HPDE6-E6E7 (cell line): ENCODE results near the gene RAB38.

Source experiments
- DNase-seq: peaks from one replicate; pipeline ENCODE4 v3.0.0; 2011; ENCODE audit warnings: missing footprints; ENCODE audit errors: extremely low spot score

The RAB38 gene

DNA sequence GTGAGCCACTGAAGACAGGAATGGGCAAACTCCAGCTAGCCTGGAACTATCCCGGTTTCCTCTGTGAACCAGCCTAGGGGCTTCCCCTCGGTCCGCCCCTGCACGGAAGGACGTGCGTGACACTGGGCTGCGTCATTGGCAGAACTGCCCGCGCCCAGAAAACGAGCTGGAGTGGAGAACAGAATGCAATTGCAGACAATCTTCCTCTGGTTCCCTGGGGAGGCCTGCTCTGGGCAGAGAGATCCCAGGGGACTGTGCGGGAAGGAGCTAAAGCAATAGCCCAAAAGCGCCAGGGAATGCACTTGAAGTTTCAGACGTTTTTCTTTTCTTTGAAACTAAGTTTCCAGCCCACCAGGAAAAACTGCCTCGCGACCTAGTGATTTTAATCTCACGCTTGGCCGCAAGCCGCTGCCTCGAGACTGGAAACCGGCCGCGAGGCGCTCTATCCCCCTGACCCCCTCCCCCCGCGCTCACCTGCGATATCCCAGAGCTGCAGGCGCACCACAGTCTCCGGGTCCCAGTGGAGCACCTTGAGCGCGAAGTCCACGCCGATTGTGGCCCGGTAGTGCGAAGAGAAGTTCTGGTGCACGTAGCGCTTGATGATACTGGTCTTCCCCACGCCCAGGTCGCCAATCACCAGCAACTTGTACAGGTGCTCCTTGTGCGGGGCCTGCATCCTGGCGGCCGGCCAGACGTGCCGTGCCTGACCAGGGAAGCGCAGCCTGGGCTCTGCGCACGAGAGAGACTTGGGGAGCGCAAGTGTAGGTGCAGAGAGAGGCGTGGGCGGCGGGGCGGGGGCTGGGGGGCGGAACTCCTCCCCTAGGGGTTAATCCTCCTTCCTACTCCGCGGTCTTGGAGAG is at the start of gene RAB38:
RAB38 (minus strand) TSS at position 735 of the 860 bp plus-strand sequence; CDS start at position 676, 59 bp downstream.
- DNase-seq, result peak; percentile 53

DNA sequence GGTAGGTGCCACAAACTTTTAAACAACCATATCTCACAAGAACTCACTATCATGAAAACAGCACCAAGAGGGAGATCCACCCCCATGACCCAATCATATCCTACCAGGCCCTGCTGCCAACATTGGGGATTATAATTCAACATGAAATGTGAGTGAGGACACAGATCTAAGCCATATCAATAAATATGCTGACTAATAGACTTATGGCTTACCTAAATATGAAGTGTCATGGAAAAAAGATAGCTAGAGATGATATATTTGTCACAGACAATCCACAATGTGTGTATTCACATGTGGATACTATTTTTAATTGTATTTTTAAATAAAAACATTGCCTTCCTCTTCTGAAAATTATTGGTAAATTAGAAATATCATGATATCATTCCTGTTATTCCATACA is 38.2 kb upstream of the RAB38 start:
- no peak for DNase-seq

DNA sequence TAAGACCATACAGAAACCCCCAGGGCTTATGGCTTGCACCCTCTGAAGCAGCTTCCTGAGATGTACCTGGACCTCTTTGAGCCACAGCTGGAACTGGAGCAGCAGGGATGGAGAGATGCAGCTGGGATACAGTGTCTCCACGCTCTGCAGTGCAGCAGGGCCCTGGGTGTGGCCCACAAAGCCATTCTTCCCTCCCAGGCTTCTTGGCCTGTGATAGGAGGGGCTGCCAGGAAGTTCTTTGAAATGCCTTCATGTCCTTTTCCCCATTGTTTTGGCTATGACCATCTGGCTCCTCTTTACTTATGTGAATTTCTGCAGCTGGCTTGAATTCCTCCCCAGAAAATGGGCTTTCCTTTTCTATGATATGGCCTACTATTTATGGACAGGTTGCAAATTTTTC is 37.1 kb upstream of the RAB38 start:
- DNase-seq, result no peak

DNA sequence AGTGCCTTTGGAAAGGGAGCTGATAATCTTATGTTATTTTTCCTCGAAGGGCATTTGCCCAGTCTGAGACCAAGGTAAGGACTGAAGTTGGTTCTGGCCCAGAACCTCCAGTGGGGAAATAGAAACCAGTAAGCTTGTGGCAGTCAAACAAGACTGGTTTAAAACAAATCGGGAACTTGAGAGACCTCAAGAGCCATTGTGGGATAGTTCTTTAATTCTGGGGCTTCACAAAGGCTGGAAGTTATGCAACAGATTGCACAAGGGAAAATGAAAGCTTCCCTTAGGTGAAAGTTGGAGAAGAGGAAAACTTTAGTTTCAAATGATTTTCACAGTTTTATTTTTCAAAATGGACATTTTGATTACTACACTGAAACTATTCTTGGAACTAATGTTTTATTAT is 33.5 kb upstream of the RAB38 start:
- DNase-seq, result no peak

DNA sequence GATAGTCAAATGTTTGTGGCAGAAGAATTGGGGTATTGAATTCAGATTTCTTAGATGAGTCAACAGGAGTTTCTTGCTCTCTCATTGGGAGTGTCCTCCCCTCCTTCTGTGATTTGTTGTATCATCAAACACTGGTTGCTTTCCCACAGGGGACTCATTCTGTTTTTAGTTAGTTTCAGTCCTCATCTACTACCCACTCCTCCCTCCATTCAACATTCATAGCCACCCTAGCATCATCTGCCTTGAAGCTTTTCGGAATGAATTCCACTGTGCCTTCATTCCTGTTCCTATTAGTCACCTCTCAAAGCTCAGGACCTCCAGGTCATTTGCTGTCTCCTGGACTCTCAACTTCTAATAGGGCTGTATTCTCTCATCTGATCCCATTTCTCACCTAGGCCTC is 31.5 kb upstream of the RAB38 start:
- DNase-seq, result no peak

DNA sequence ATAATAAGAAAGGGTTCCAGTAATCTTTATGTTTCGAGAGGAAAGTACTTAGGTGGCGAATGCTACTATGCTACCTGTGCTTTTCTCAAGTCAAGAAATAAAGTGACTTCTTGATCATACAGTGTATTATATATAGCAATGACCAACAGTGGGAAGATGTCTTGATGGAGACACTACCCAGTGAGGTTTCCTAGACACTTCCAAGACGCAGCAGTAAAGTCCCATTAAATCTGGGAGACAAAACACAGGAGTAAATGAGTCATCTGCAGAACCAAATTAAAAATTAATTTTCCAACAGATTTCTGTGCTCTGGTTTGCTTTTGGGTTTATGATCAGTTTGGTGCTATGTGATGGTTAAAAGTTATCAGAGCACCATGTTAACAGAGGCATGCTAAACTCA is 29.1 kb upstream of the RAB38 start:
- DNase-seq, result no peak

DNA sequence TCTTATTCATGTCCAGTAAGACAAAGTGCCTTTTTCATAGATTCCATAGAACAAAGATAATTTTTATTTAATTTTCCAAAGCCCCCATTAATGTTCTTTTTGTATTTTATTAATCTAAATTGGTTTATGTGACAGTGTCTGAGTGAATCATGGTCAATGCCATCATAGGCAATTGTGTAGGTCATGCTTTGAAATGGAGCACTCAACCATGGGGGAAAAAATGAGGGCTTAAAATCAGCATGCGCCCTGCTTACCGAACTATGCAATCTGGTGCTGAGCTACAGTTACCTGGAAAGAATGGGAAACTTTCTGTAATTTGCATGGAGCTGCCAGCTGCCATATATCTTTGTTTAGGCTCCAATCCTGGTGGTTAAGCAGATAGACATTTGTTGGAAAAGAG is 28.4 kb upstream of the RAB38 start:
- DNase-seq, result no peak

DNA sequence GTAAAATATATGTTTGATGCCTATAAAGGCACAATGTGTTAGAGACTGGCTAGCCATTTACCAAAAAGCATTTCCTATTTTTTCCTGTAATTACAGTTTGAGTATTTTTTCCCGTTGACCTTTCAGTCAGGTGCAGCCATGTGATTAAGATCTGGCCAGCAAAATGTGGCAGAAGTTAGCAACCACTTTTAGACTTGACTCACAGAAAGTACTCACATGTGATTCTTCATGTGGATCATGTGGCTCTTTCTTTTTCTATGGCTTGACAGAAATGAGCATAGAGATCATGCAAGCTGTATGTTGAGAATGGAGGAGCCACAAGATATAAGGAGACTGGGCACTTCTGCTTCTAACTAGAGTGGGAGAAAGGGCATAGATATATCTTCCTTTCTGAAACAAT is 27.3 kb upstream of the RAB38 start:
- DNase-seq, result no peak

DNA sequence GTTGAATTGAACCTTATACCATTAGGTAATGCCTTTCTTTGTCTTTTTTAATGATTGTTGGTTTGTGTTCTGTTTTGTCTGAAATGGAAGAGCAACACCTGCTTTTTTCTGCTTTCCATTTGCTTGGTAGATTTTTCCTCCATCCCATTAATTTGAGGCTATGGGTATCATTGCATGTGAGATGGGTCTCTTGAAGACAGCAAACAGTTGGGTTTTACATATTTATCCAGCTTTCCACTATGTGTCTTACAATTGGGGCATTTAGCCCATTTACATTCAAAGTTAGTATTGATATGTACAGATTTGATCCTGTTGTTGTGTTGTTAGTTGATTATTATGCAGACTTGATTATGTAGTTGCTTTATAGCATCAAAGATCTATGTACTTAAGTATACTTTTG is 21.1 kb upstream of the RAB38 start:
- DNase-seq, result no peak

DNA sequence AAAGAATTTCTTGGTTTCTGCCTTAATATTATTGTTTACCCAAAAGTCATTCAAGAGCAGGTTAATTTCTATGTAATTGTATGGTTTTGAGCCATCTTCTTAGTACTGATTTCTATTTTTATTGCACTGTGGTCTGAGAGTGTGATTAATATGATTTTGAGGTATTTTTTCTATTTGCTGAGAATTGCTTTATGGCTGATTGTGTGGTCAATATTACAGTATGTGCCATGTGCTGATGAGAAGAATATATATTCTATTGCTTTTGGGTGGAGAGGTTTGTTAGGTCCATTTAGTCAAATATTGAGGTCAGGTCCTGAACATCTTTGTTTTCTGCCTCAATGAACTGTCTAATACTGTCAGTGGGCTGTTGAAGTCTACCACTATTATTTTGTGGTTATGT is 20.7 kb upstream of the RAB38 start:
- no peak for DNase-seq

DNA sequence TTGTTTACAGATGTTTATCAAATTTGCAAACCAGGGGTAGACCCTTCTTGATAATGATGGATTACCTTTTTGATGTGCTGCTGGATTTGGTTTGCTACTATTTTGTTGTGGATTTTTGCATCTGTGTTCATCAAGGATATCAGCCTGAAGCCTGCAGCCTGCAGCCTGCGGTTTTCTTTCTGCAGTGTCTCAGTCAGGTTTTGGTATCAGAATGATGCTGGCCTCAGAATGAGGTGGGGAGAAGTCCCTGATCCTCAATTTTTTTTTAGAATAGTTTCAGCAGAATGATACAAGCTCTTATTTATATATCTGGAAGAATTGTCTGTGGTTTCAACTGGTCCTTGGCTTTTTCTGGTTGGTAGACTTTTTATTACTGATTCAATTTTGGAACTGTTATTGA is 19.7 kb upstream of the RAB38 start:
- no peak for DNase-seq

DNA sequence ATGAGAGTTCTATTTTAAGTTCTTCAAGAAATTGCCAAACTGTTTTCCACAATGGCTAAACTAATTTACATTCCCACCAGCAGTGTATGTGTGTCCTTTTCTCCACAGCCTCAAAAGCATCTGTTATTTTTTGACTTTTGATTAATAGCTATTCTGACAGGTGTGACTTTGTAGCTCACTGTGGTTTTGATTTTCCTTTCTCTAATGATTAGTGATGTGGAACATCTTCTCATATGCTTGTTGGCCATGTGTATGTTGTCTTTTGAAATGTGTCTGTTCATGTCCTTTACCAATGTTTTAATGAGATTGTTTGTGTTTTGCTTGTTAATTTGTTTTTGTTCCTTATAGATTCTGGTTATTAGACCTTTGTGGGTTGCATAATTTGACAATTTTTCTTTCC is 18.0 kb upstream of the RAB38 start:
- no peak for DNase-seq

DNA sequence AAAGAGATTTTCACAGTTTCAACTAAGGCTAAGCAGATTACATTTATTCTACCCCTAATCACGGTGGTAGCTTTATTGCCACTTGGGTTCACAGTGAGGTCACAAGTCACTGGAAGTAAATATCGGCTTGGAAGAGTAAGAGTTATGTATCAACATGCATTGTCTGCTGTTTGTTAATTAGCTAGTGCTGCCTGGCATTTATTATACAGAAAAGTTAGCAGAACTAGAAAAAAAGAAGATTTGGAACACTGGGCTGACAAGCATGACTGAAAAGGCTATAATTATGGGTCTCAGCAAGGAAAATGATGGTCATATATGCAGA is 13.7 kb upstream of the RAB38 start:
- no peak for DNase-seq

DNA sequence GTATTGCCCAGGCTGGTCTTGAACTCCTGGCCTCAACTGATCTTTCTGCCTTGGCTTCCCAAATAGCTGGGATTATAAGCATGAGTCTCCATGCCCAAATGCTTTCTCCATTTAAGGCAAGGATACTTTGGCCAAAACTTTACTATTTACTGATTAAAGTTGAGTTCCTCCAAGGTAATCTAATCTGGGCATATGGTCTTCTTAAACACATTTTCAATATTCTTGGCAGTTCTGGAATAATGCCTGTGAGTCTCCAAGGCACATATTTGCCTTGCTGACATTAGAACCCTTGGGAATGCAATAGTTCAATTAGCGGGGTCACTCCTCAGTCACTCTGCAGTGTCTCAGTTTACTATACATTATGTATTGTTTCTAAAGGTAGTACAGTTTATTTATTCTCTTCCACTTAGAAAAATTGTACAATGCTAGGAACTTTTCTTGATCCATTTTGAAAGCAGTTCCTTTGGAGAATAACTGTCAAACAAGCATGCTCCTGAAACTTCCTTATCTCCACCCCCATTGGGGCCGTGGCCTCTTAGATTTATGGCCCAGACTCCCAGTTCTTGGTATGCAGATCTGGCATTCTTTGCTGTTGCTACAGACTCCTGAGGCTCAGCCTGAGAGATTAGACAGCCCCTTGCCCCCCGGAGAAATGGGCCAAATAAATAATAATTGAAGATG is 13.1 kb upstream of the RAB38 start:
- no peak for DNase-seq

DNA sequence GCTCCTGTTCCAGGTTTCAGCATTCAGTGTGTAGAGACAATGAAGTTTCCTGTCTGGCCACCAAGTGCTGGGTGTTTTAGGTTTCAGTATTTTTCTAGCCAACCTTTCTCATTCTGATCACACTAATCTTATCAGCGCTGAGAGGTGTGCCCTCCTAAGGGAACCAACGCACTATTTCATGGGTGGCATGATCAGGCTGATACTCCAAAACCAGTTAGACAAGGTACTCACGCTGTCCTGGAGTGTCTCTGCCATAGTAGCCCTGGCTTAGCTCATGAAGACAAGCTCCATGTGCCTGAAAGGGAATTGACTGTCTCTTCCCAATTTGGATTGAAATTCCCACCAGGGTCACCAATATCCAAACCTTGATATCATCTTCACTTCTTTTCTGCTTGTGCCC is 8.0 kb upstream of the RAB38 start:
- no peak for DNase-seq

DNA sequence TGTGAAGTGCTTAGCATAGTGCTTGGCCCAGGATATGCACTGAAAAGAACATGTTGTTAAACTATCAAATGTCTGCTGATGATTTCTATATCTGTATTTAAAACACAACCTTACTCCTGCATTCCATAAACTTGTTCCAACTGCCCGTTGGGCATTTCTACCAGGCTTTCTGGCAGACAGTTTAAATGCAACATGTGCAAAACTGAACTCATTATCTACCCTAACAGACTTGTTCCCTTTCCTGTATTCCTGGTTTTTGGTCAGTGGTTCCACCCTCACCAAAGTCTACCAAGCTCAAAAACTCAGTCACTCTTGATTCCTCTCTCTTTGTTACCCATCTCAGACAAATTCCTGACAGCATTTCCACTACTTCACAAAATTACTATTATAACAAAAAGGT is 6.5 kb upstream of the RAB38 start:
- DNase-seq, result no peak

DNA sequence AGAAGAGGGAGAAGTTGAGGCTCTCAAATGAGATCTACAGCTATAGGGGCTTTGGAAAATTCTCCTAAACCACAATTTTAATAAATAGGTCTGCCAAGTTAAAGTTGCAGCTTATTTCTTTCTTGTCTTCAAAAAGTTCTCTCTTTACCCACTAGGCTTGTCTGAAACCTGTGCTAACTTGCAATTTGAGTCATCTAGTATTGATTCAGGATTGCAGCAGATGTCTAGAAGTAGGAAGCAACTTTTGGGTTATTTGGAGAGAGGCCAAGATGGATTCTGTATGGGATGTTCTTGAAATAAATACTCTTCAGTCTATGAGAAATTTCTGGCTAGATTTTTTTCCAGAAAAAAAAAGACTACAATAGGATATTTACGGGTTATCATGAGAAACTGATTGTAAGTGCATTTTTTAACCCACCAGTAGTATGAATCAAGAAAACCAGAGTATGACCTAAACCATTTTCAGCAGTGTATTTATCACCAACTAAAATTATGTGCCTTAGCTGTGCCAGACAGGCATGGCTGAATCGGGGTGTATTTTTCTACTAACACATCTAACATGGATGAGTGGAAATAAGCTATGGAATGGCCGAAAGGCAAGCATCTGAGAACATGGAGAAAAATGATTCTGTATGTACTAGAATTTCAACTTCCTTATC is 4.9 kb upstream of the RAB38 start:
- no peak for DNase-seq

DNA sequence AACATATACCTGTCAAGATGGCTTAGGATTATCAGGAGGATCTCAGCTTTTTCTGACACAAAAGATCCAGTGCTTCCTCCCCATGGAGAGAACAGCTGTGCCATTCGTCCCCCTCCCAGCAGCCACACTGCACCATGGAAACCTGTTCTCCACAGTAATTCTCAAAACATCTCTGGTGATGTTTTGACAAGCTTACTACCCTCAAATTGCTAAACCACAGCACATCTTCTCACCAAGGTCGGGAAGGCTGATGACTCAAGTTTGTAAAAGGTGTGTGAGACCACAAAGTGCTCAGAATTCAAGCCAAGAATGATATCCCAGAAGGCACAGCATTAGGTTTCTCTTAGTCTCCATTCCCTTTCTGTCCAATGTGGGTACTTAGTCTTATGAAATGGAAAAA is 3.9 kb upstream of the RAB38 start:
- no peak for DNase-seq

DNA sequence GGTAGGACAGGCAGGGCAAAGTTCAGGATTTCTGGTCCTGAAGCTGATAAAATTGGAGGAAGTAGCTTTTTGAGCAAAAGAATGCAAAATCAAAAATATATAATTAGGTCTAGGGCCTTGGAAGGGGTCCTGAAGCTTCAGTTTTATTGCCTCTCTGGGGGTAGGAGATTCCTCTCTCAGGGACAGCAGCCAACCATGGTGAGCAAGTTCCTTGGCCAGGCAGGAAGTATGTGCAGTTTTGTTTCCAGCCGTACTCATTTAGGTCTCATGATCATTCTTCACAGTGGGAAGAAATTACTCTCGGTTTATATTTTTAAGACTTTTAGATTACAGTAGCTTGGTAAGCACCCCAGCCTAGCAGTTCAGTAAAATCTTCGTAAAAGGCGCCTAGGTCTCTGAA is 2.9 kb upstream of the RAB38 start:
- no peak for DNase-seq

DNA sequence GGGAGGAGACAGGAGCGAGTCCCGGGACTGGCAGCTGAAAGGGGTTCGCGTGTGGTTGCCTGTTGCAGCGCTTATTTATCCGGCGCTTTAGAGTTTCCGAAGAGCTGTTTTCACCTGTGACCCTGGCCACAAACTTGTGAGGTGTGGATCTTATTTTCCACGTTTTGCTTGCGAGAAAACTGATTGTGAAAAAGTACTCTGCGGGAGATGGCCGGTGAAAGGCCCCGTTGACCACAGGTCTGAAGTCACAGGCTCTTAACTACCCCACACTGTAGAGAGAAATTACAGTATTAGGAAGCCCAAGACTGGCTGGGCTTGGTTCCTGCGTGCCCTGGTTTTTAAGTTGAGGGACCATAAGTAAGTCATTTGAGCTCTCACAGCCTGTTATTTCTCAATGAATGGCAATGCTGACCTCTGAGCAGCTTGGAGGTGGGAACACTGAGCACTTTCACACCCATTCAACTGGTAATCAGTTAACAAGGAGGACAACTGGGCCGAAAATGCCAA is 379 bp upstream of the RAB38 start:
- DNase-seq, result no peak

DNA sequence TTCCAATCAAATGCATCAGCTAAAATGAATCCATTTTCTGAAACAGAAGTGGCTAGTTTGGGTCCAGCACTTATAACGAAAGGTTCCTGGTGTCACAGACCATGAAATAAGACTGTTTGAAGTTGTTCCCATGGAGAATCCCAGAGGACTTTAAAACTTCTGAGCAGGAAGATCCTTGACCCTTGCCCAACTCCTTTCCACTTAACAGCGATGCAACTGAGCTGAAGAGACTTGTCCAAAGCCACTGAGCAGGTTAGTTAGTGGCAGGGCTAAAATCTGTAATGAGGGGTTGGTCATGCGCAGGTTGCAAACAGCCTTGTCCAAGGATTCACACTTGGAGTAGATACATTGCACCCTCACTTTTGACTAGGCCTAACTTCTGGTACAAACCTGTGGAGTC is 1.3 kb downstream of the RAB38 start:
- no peak for DNase-seq

DNA sequence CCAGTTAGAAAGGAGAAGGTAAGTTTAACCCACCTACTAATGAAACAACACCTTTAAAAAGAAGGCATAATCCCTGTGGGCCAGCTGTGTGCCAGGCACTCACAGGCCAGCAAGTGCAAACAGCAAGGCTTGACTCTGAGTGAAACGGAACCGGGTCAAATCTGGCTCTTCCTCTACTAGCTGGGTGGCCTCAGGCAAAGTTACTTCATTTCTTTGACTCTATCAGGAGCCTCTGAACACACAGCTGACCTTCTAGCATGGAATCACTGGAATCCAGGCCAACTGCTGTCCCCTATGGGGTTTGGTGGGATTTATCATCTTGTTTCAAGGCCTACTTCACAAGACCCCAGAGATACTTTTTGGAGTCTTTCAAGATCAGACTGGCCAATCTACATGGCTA is 3.3 kb downstream of the RAB38 start:
- no peak for DNase-seq

DNA sequence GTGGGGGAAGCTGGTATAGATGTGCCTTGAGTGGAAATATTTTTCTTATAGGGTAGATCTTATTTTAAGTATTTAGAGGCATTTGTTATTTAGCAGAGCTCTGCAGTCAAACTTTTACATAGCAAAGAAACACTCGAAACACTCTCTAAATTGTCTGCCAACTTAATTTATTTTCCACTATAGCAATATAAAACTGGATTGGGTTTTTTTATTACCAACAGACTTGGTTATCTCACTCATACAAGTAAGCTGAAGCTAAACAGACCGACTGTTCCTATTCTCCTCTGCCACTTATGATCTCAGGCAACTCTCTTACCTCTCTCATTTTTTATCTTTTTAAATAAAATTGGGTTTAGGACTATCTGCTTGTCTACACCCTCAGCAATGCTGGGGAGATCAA is 4.6 kb downstream of the RAB38 start:
- no peak for DNase-seq
